T-helper 2 cell treated with Interferon-gamma antibody and Interleukin-4, amounts not matched to agents 5 μg/mL and 100 μg/mL, for 36 hours (primary cell): ENCODE data around the gene DYSF.

Experiments
- DNase-seq: peaks from one replicate; pipeline ENCODE4 v3.0.0; 2021; ENCODE audit warnings: low spot score
- H3K27ac Mint-ChIP-seq: one replicate; pipeline ENCODE4 v1.8.0; 2021; ENCODE audit warnings: mild to moderate bottlenecking, mixed read lengths
- H3K27me3 Mint-ChIP-seq: one replicate; pipeline ENCODE4 v1.8.0; 2021; ENCODE audit warnings: low read depth, mixed read lengths
- H3K36me3 Mint-ChIP-seq: one replicate; pipeline ENCODE4 v1.8.0; 2021; ENCODE audit warnings: low read depth, mixed read lengths
- H3K4me1 Mint-ChIP-seq: one replicate; pipeline ENCODE4 v1.8.0; 2021; ENCODE audit warnings: low read depth, mixed read lengths
- H3K4me3 Mint-ChIP-seq: one replicate; pipeline ENCODE4 v1.8.0; 2022; ENCODE audit warnings: mild to moderate bottlenecking, moderate library complexity, mixed read lengths
- H3K9me3 Mint-ChIP-seq: one replicate; pipeline ENCODE4 v1.8.0; 2021; ENCODE audit warnings: mixed read lengths

The DYSF gene

GRCh38 chr2:71471276-71471675 is 17.9 kb downstream of the DYSF start:
- peaks cover 35% of the 10 kb centered on the region for H3K27me3 Mint-ChIP-seq
- no peaks in the 10 kb centered on the region for H3K9me3 Mint-ChIP-seq
- no peak overlapping the region for H3K27ac Mint-ChIP-seq
- H3K36me3 Mint-ChIP-seq, result no peaks in the 10 kb centered on the region
- no peak for DNase-seq
- H3K4me3 Mint-ChIP-seq, result no peak overlapping the region
- peaks cover 4% of the 10 kb centered on the region for H3K4me1 Mint-ChIP-seq

DNA sequence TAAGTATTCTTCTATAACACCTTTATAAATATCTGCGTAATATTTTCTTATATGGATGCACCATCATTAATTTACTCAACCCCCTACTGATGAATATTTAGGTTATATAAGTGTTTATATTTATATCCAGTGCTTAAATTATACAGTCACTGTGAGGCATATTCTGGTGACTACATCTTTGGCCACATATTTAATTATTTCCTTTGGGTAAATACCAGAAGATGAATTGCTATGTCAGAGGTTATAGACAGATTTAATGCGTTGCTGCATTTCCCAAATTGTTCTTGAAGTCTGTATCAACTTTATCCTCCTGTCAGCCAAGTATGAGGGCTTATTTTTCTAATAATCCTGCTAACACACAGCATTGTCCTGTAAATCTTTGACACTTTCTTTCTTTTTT is 18.7 kb downstream of the DYSF start:
- Mint-ChIP-seq H3K9me3 (no peaks in the 10 kb centered on the region), H3K4me1 (peaks cover 2% of the 10 kb centered on the region), H3K27me3 (peaks cover 35% of the 10 kb centered on the region), H3K4me3 (no peak overlapping the region), H3K27ac (no peak overlapping the region), H3K36me3 (no peaks in the 10 kb centered on the region)
- DNase-seq, result no peak

GRCh38 chr2:71473346-71474031 is 20.1 kb downstream of the DYSF start:
- DNase-seq, result no peak
- H3K9me3 Mint-ChIP-seq, result no peaks in the 10 kb centered on the region
- no peak overlapping the region for H3K4me3 Mint-ChIP-seq
- H3K27ac Mint-ChIP-seq, result no peak overlapping the region
- H3K4me1 Mint-ChIP-seq, result no peaks in the 10 kb centered on the region
- H3K27me3 Mint-ChIP-seq, result peaks cover 21% of the 10 kb centered on the region
- no peaks in the 10 kb centered on the region for H3K36me3 Mint-ChIP-seq

DNA sequence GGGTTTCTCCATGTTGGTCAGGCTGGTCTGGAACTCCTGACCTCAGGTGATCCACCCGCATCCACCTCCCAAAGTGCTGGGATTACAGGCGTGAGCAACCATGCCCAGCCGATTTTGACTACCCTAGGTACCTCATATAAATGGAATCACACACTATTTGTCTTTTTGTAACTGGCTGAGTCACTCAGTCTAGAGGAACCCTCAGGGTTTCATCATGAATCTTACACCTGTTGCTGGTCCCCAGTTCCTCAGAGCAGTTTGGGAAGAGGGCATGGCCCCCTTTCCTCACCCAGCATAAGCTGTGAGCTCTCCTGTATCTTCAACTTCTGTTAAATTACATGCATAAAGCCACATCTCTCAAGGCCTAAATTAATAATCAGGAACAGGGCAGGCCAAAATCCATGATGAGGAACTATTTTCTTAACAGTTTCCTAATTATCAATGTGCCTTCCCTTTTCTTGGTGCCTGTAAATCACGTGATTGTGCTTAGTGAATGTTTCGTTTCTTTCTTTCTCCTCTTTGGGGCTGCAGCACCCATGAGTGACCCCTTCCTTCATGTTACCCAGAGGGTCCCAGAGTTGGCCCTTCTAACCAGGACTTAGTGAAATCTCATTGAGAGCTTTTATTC is 20.9 kb downstream of the DYSF start:
- Mint-ChIP-seq H3K4me3 (no peak overlapping the region), H3K27ac (no peak overlapping the region), H3K9me3 (no peaks in the 10 kb centered on the region), H3K27me3 (peaks cover 14% of the 10 kb centered on the region), H3K4me1 (no peaks in the 10 kb centered on the region), H3K36me3 (no peaks in the 10 kb centered on the region)
- no peak for DNase-seq

DNA sequence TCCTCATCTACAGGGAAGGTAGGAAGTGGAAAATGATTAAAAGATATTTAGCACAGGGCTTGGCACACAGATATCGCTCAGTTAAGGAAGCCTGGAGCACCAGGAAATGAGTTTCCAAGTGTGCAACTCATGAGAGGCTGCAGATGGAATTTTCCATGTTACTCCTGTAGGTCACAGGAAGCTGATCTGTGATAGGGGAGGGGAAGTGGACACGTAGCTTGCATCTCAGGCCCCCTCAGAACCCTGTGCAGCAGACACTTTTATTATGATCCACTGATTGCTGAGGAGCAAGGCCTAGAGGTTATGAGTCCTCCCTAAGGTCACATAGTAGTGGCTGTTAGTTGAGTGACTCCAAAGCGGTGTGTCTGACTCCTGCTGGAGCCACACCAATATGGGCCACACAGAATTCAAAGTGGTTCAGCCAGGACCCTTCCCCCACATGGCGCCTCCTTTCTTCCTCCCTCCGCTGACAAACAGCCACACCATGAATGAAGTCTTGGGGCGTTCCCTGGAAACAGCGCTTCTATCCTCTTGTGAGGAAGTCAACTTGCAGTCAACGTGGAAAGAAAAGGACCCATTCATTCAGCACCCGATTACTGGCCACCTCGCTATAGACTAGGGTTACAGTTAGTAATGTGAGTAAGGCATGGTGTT is 21.5 kb downstream of the DYSF start:
- no peak overlapping the region for H3K27ac Mint-ChIP-seq
- no peaks in the 10 kb centered on the region for H3K4me1 Mint-ChIP-seq
- peaks cover 11% of the 10 kb centered on the region for H3K27me3 Mint-ChIP-seq
- H3K9me3 Mint-ChIP-seq, result no peaks in the 10 kb centered on the region
- H3K36me3 Mint-ChIP-seq, result no peaks in the 10 kb centered on the region
- H3K4me3 Mint-ChIP-seq, result no peak overlapping the region
- DNase-seq, result no peak

DNA sequence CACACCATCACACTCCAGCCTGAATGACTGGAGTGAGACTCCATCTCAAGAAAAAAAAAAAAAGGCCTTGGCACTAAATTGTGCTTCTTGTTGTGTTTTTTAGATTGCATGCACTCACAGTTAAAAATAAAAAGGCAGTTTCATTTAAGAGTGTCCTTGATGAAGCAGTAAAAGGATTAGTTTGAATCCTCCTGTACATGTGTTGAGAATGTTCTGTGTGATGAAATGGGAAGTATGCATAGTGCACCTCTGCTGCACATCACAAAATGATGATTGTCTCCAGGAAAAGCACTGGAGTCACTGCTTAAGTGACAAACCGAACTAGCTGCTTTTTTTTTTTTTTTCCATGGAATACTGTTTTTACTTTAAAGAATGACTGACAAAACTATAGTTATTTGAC is 23.1 kb downstream of the DYSF start:
- H3K27me3 Mint-ChIP-seq, result peaks cover 7% of the 10 kb centered on the region

DNA sequence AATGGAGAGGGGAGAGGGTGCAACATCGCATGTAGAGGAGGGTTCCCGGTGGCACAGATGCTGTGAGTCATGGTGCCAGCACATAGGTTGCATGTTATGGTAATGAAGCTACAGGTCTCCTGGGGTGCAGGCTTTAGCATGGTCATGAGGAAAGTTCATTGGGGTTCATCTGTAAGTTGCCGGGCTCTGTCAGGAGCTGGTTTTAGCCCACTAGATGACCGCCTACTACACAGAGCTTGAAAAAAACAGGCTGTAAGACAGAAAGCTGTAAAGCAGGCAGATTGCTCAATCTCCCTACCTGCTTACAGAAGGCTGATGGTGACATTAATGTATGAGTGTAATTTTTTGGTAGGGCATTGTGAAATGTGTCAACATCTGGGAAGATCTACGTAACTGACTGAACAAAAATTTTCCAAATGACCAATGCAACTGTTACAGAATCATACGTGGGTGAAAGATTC is 23.9 kb downstream of the DYSF start:
- Mint-ChIP-seq H3K4me3 (no peak overlapping the region), H3K36me3 (no peaks in the 10 kb centered on the region), H3K27me3 (peaks cover 7% of the 10 kb centered on the region)

More for the DNA sequence above, 23.1 kb downstream of the DYSF start:
- H3K4me3 Mint-ChIP-seq, result no peak overlapping the region
- H3K4me1 Mint-ChIP-seq, result no peaks in the 10 kb centered on the region
- DNase-seq, result no peak
- H3K27ac Mint-ChIP-seq, result no peak overlapping the region
- no peaks in the 10 kb centered on the region for H3K36me3 Mint-ChIP-seq
- no peaks in the 10 kb centered on the region for H3K9me3 Mint-ChIP-seq

DNA sequence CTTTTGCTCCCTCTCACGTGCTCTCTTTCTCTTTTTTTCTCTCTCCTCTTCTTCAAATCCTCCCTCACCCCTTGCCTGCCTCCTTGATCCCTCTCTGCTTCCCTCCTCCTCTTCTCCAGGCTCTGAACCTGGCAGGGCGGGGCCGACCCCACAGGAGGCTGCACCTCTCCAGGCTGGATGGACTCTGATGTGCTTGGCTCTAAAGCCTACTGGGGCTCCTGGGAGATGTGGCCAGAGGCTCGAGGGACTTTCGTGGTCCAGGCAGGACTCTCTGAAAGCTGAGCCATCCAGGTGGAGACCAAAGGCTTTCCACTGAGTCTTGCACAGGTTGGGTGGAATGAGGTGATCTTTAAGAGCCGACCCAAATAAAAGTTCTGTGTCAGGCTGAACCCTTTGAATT is 25.4 kb downstream of the DYSF start:
- H3K27me3 Mint-ChIP-seq, result peaks cover 4% of the 10 kb centered on the region
- no peaks in the 10 kb centered on the region for H3K9me3 Mint-ChIP-seq
- H3K4me1 Mint-ChIP-seq, result no peaks in the 10 kb centered on the region
- DNase-seq, result no peak
- no peaks in the 10 kb centered on the region for H3K36me3 Mint-ChIP-seq
- H3K27ac Mint-ChIP-seq, result no peak overlapping the region
- no peak overlapping the region for H3K4me3 Mint-ChIP-seq

More for the DNA sequence above, 23.9 kb downstream of the DYSF start:
- Mint-ChIP-seq H3K4me1 (no peaks in the 10 kb centered on the region), H3K27ac (no peak overlapping the region), H3K9me3 (no peaks in the 10 kb centered on the region)
- DNase-seq, result no peak

DNA sequence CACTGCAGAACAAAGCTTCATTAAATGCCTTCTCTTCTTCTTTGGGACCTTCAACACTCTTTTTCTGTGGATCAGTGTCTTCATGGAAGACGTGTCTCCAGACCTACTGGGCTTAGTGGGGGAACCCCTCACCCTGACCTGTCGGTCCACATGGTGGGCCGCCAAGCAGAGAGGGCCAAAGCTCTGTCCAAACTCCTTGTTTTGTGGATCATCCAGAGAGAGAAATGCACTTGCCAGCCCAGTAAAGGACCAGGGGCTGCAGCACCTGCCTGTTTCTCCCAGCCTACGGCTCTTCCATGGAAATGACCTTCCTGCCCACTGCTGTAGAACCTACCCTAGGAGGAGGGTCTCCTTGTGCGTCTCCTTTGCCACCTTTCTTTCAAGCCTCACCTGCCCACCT is 25.9 kb downstream of the DYSF start:
- H3K4me1 Mint-ChIP-seq, result no peaks in the 10 kb centered on the region
- no peak overlapping the region for H3K4me3 Mint-ChIP-seq
- no peaks in the 10 kb centered on the region for H3K36me3 Mint-ChIP-seq
- DNase-seq, result no peak
- H3K27ac Mint-ChIP-seq, result no peak overlapping the region
- H3K27me3 Mint-ChIP-seq, result peaks cover 4% of the 10 kb centered on the region
- no peaks in the 10 kb centered on the region for H3K9me3 Mint-ChIP-seq

GRCh38 chr2:71481111-71481510 is 27.8 kb downstream of the DYSF start:
- H3K9me3 Mint-ChIP-seq, result no peaks in the 10 kb centered on the region
- no peak for DNase-seq
- H3K27ac Mint-ChIP-seq, result no peak overlapping the region
- H3K4me1 Mint-ChIP-seq, result no peaks in the 10 kb centered on the region
- H3K27me3 Mint-ChIP-seq, result peaks cover 4% of the 10 kb centered on the region
- H3K4me3 Mint-ChIP-seq, result no peak overlapping the region
- no peaks in the 10 kb centered on the region for H3K36me3 Mint-ChIP-seq

- Mint-ChIP-seq H3K27me3 (no peaks in the 10 kb centered on the region), H3K4me3 (no peak overlapping the region), H3K36me3 (no peaks in the 10 kb centered on the region), H3K9me3 (no peaks in the 10 kb centered on the region), H3K27ac (no peak overlapping the region), H3K4me1 (no peaks in the 10 kb centered on the region)
- no peak for DNase-seq
Measured at GRCh38 chr2:71482055-71482454, 28.7 kb downstream of the DYSF start.

DNA sequence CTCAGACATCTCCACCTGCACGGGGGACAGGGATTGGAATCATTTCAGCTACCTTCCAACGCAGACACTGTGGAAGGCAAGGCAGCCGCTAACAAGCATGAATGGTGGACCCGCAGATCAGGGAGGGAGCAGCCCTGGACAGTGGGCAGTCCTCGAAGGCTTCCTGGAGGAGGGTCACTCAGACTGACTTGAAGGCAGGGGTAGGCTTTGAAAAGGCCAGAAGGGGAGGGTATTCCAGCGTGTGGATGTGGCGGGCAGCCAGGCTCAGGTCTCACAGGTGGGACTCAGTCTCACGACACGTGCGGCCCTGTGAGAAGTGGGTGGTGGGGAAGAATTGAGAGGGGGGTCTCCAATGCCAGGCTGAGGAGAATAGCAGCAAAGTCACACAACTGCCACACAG is 29.9 kb downstream of the DYSF start:
- Mint-ChIP-seq H3K9me3 (no peaks in the 10 kb centered on the region), H3K27ac (no peak overlapping the region), H3K4me3 (no peak overlapping the region), H3K4me1 (no peaks in the 10 kb centered on the region), H3K36me3 (no peaks in the 10 kb centered on the region), H3K27me3 (no peaks in the 10 kb centered on the region)
- DNase-seq, result no peak

DNA sequence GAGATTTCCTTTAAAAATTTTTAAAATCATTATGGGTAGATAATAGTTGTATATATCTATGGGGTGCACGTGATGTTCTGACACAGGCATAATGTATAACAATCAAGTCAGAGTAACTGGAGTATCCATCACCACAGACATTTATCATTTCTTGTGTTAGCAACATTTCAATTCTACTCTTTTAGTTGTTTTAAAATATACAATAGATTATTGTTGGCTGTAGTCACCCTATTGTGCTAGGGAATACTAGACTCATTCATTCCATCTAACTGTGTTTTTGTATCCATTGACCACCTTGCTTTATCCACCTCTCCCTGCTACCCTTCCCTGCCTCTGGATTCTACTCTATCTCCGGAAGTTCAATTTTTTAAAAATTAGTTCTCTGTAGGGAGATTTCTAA is 31.0 kb downstream of the DYSF start:
- no peak overlapping the region for H3K4me3 Mint-ChIP-seq
- no peaks in the 10 kb centered on the region for H3K36me3 Mint-ChIP-seq
- H3K4me1 Mint-ChIP-seq, result no peaks in the 10 kb centered on the region
- H3K27me3 Mint-ChIP-seq, result no peaks in the 10 kb centered on the region
- no peaks in the 10 kb centered on the region for H3K9me3 Mint-ChIP-seq
- DNase-seq, result no peak
- no peak overlapping the region for H3K27ac Mint-ChIP-seq

DNA sequence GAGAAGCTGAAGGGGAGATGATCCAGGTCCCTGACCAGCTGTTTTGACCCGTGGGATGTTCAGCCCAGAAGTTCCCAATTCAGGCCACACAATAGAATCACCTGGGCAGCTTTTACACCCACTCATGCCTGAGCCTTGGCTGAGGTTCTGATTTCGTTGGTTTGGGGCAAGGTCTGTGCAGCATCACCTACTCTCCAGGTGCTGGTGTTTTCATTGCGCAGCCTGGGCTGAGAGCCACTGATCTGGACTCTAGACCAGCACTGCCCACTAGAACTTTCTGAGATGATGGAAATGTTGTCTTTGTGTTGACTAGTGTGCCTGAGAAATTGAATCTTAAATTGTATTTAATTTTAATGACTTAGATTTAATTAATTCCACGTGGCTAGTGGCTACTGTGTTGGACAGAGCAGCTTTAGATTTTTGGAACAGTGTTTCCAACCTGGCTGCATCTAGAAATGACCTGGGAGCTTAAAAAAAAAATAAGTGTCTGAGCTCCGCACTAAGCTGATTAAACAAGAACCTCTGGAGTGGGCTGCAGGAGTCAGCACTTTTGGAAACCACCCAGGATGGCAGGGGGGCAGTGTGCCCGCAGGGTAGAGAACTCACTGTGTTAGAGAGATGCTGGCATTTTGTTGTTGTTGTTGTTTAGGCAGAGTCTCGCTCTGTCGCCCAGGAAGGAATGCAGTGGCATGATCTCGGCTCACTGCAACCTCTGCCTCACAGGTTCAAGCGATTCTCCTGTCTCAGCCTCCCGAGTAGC is 33.7 kb downstream of the DYSF start:
- H3K4me3 Mint-ChIP-seq, result no peak overlapping the region
- no peak overlapping the region for H3K27ac Mint-ChIP-seq
- H3K9me3 Mint-ChIP-seq, result no peaks in the 10 kb centered on the region

More for the DNA sequence above, 33.7 kb downstream of the DYSF start:
- no peaks in the 10 kb centered on the region for H3K36me3 Mint-ChIP-seq
- no peak for DNase-seq
- no peaks in the 10 kb centered on the region for H3K27me3 Mint-ChIP-seq
- H3K4me1 Mint-ChIP-seq, result no peaks in the 10 kb centered on the region
